NCI-H524 treated with DMSO at 0.1 percent for 48 hours (cell line): Measurements from ENCODE around the gene ACTR10.
A peak's percentile ranks its signal among the peaks of the same experiment; 100 is the strongest.

Source experiments
- DNase-seq: peaks from one replicate; lab custom pipeline; 2025; lab: John Stamatoyannopoulos, UW

The ACTR10 gene

GRCh38 chr14:58199726-58200479 lies at the start of gene ACTR10:
Gene ACTR10 (plus strand): TSS chr14:58200149. CDS start chr14:58200218, 69 bp downstream.
- peak; percentile 82 for DNase-seq

GRCh38 chr14:58150243-58150805 lies 49.6 kb upstream of the ACTR10 start:
- no peak for DNase-seq

GRCh38 chr14:58151133-58152013 lies 48.6 kb upstream of the ACTR10 start:
- no peak for DNase-seq

GRCh38 chr14:58152014-58152857 lies 47.7 kb upstream of the ACTR10 start, which contains the start of gene ARMH4:
Gene ARMH4 (minus strand): TSS chr14:58152213. CDS start chr14:58139358, 12,855 bp downstream.
- DNase-seq = peak; percentile 74

- no peak for DNase-seq
Measured at GRCh38 chr14:58160561-58160960, 39.4 kb upstream of the ACTR10 start.

GRCh38 chr14:58166005-58166983 lies 33.7 kb upstream of the ACTR10 start:
- peak; percentile 38 for DNase-seq

- no peak for DNase-seq
Measured at GRCh38 chr14:58167057-58167456, 32.9 kb upstream of the ACTR10 start.

- no peak for DNase-seq
Measured at GRCh38 chr14:58167891-58168290, 32.1 kb upstream of the ACTR10 start.

- DNase-seq = peak; percentile 91
Measured at GRCh38 chr14:58171090-58171489, 28.9 kb upstream of the ACTR10 start.

- DNase-seq = no peak
Measured at GRCh38 chr14:58177125-58177524, 22.8 kb upstream of the ACTR10 start.

GRCh38 chr14:58189176-58189575 lies 10.8 kb upstream of the ACTR10 start:
- peak; percentile 86 for DNase-seq

GRCh38 chr14:58191763-58192601 lies 8.0 kb upstream of the ACTR10 start:
- no peak for DNase-seq

- no peak for DNase-seq
Measured at GRCh38 chr14:58193542-58193941, 6.4 kb upstream of the ACTR10 start.

- DNase-seq = no peak
Measured at GRCh38 chr14:58196198-58196597, 3.8 kb upstream of the ACTR10 start.

GRCh38 chr14:58198086-58198485 lies 1.9 kb upstream of the ACTR10 start:
- no peak for DNase-seq

- DNase-seq = no peak
Measured at GRCh38 chr14:58200480-58200841, 512 bp downstream of the ACTR10 start.

- no peak for DNase-seq
Measured at GRCh38 chr14:58200846-58201245, 897 bp downstream of the ACTR10 start.

- no peak for DNase-seq
Measured at GRCh38 chr14:58213176-58213575, 13.2 kb downstream of the ACTR10 start.

GRCh38 chr14:58215191-58215914 lies 15.4 kb downstream of the ACTR10 start:
- no peak for DNase-seq
